ENCODE results near the gene TNFSF15.

The TNFSF15 gene

GRCh38 chr9:114805670-114806525 is at the start of gene TNFSF15:
TNFSF15 (minus strand) TSS chr9:114806039; CDS start chr9:114806012, 27 bp downstream.
- Mint-ChIP-seq H3K36me3 (peaks cover 2% of the 10 kb centered on the region), H3K4me1 (ENCODE audit: low read depth) (peaks cover 26% of the 10 kb centered on the region), H3K27ac (peak within 1 kb of the TSS; percentile 16), H3K27me3 (no peaks in the 10 kb centered on the region), H3K9me3 (ENCODE audit: low read depth) (no peaks in the 10 kb centered on the region), H3K4me3 (peak within 1 kb of the TSS; percentile 42)

GRCh38 chr9:114855488-114855887 is 49.6 kb upstream of the TNFSF15 start:
- H3K9me3 Mint-ChIP-seq (ENCODE audit: low read depth) = peaks cover 4% of the 10 kb centered on the region
- H3K36me3 Mint-ChIP-seq = peaks cover 3% of the 10 kb centered on the region
- H3K27me3 Mint-ChIP-seq = no peaks in the 10 kb centered on the region
- peaks cover 13% of the 10 kb centered on the region for H3K4me1 Mint-ChIP-seq (ENCODE audit: low read depth)
- H3K27ac Mint-ChIP-seq = no peak overlapping the region
- H3K4me3 Mint-ChIP-seq = no peak overlapping the region

- H3K4me1 Mint-ChIP-seq (ENCODE audit: low read depth) = peaks cover 14% of the 10 kb centered on the region
- no peak overlapping the region for H3K27ac Mint-ChIP-seq
- no peak overlapping the region for H3K4me3 Mint-ChIP-seq
- no peaks in the 10 kb centered on the region for H3K27me3 Mint-ChIP-seq
- H3K9me3 Mint-ChIP-seq (ENCODE audit: low read depth) = peaks cover 4% of the 10 kb centered on the region
- H3K36me3 Mint-ChIP-seq = peaks cover 3% of the 10 kb centered on the region
These were observed 49.0 kb upstream of the TNFSF15 start for GRCh38 chr9:114854736-114855355.

- H3K27me3 Mint-ChIP-seq = no peaks in the 10 kb centered on the region
- H3K9me3 Mint-ChIP-seq (ENCODE audit: low read depth) = peaks cover 4% of the 10 kb centered on the region
- peaks cover 3% of the 10 kb centered on the region for H3K36me3 Mint-ChIP-seq
- H3K4me1 Mint-ChIP-seq (ENCODE audit: low read depth) = peaks cover 15% of the 10 kb centered on the region
- H3K4me3 Mint-ChIP-seq = no peak overlapping the region
- no peak overlapping the region for H3K27ac Mint-ChIP-seq
These were observed 47.4 kb upstream of the TNFSF15 start for GRCh38 chr9:114853071-114853855.

GRCh38 chr9:114852050-114852594 is 46.3 kb upstream of the TNFSF15 start:
- no peaks in the 10 kb centered on the region for H3K36me3 Mint-ChIP-seq
- H3K4me1 Mint-ChIP-seq (ENCODE audit: low read depth) = peaks cover 17% of the 10 kb centered on the region
- H3K4me3 Mint-ChIP-seq = no peak overlapping the region
- H3K27ac Mint-ChIP-seq = no peak overlapping the region
- H3K9me3 Mint-ChIP-seq (ENCODE audit: low read depth) = no peaks in the 10 kb centered on the region
- H3K27me3 Mint-ChIP-seq = no peaks in the 10 kb centered on the region

- no peaks in the 10 kb centered on the region for H3K36me3 Mint-ChIP-seq
- H3K9me3 Mint-ChIP-seq (ENCODE audit: low read depth) = no peaks in the 10 kb centered on the region
- peak overlapping the region; percentile 78 for H3K27ac Mint-ChIP-seq
- H3K4me3 Mint-ChIP-seq = no peak overlapping the region
- no peaks in the 10 kb centered on the region for H3K27me3 Mint-ChIP-seq
- H3K4me1 Mint-ChIP-seq (ENCODE audit: low read depth) = peaks cover 17% of the 10 kb centered on the region
These were observed 45.5 kb upstream of the TNFSF15 start for GRCh38 chr9:114851306-114851705.

- peaks cover 17% of the 10 kb centered on the region for H3K4me1 Mint-ChIP-seq (ENCODE audit: low read depth)
- peak overlapping the region; percentile 78 for H3K27ac Mint-ChIP-seq
- no peaks in the 10 kb centered on the region for H3K9me3 Mint-ChIP-seq (ENCODE audit: low read depth)
- peak overlapping the region; percentile 15 for H3K4me3 Mint-ChIP-seq
- H3K27me3 Mint-ChIP-seq = no peaks in the 10 kb centered on the region
- H3K36me3 Mint-ChIP-seq = no peaks in the 10 kb centered on the region
These were observed 45.0 kb upstream of the TNFSF15 start for GRCh38 chr9:114850871-114851270.

GRCh38 chr9:114849450-114849849 is 43.6 kb upstream of the TNFSF15 start:
- H3K27me3 Mint-ChIP-seq = no peaks in the 10 kb centered on the region
- H3K4me3 Mint-ChIP-seq = no peak overlapping the region
- H3K4me1 Mint-ChIP-seq (ENCODE audit: low read depth) = peaks cover 17% of the 10 kb centered on the region
- H3K9me3 Mint-ChIP-seq (ENCODE audit: low read depth) = no peaks in the 10 kb centered on the region
- H3K36me3 Mint-ChIP-seq = no peaks in the 10 kb centered on the region
- no peak overlapping the region for H3K27ac Mint-ChIP-seq

GRCh38 chr9:114847492-114848417 is 41.9 kb upstream of the TNFSF15 start:
- Mint-ChIP-seq H3K9me3 (ENCODE audit: low read depth) (no peaks in the 10 kb centered on the region), H3K4me1 (ENCODE audit: low read depth) (peaks cover 17% of the 10 kb centered on the region), H3K36me3 (no peaks in the 10 kb centered on the region), H3K27ac (no peak overlapping the region), H3K4me3 (no peak overlapping the region), H3K27me3 (no peaks in the 10 kb centered on the region)

GRCh38 chr9:114845373-114845772 is 39.5 kb upstream of the TNFSF15 start:
- H3K4me3 Mint-ChIP-seq = no peak overlapping the region
- H3K9me3 Mint-ChIP-seq (ENCODE audit: low read depth) = no peaks in the 10 kb centered on the region
- no peaks in the 10 kb centered on the region for H3K36me3 Mint-ChIP-seq
- H3K4me1 Mint-ChIP-seq (ENCODE audit: low read depth) = peaks cover 7% of the 10 kb centered on the region
- H3K27me3 Mint-ChIP-seq = no peaks in the 10 kb centered on the region
- H3K27ac Mint-ChIP-seq = no peak overlapping the region

- Mint-ChIP-seq H3K4me3 (no peak overlapping the region), H3K36me3 (no peaks in the 10 kb centered on the region), H3K27ac (no peak overlapping the region), H3K9me3 (ENCODE audit: low read depth) (no peaks in the 10 kb centered on the region), H3K27me3 (no peaks in the 10 kb centered on the region), H3K4me1 (ENCODE audit: low read depth) (peaks cover 2% of the 10 kb centered on the region)
These were observed 38.9 kb upstream of the TNFSF15 start for GRCh38 chr9:114844766-114845165.

GRCh38 chr9:114837923-114838322 is 32.1 kb upstream of the TNFSF15 start:
- H3K4me1 Mint-ChIP-seq (ENCODE audit: low read depth) = peaks cover 11% of the 10 kb centered on the region
- H3K27me3 Mint-ChIP-seq = no peaks in the 10 kb centered on the region
- H3K4me3 Mint-ChIP-seq = no peak overlapping the region
- H3K27ac Mint-ChIP-seq = no peak overlapping the region
- H3K9me3 Mint-ChIP-seq (ENCODE audit: low read depth) = peaks cover 3% of the 10 kb centered on the region
- H3K36me3 Mint-ChIP-seq = peaks cover 2% of the 10 kb centered on the region

GRCh38 chr9:114836769-114837168 is 30.9 kb upstream of the TNFSF15 start:
- Mint-ChIP-seq H3K4me3 (no peak overlapping the region), H3K27me3 (no peaks in the 10 kb centered on the region), H3K4me1 (ENCODE audit: low read depth) (peaks cover 11% of the 10 kb centered on the region), H3K27ac (no peak overlapping the region), H3K36me3 (peaks cover 2% of the 10 kb centered on the region), H3K9me3 (ENCODE audit: low read depth) (peaks cover 3% of the 10 kb centered on the region)

- Mint-ChIP-seq H3K4me3 (no peak overlapping the region), H3K27ac (no peak overlapping the region), H3K9me3 (ENCODE audit: low read depth) (peaks cover 3% of the 10 kb centered on the region), H3K36me3 (peaks cover 2% of the 10 kb centered on the region), H3K27me3 (no peaks in the 10 kb centered on the region), H3K4me1 (ENCODE audit: low read depth) (peaks cover 11% of the 10 kb centered on the region)
These were observed 28.5 kb upstream of the TNFSF15 start for GRCh38 chr9:114834386-114834785.

Data from activated naive CD8-positive, alpha-beta T cell (primary cell).